Fibroblast of lung (primary cell): ENCODE measurements around the gene WFIKKN1. TPM values are rescaled to one million over a fixed set of nuclear protein-coding genes. Genes with fewer than 3 reads are reported as not detected.
A peak's percentile ranks its signal among the peaks of the same experiment; 100 is the strongest.

Experiments
- DNase-seq, 2 donors: peaks; one replicate each; pipeline versions ENCODE4 v3.0.0 to v3.0.0-alpha.2; 2010; ENCODE audit warnings: low read depth in 2 of 2
- H2AFZ ChIP-seq: 2 replicates; pipeline ENCODE4 v1.5.1; 2012; ENCODE audit warnings: low read length, control low read depth, inconsistent platforms
- H3K27ac ChIP-seq: 2 replicates; pipeline ENCODE4 v1.5.1; 2011; ENCODE audit warnings: low read length, control low read depth; ENCODE audit not compliant: insufficient read depth
- H3K27me3 ChIP-seq: 2 replicates; pipeline ENCODE4 v1.5.1; 2011; ENCODE audit warnings: mild to moderate bottlenecking, low read length; ENCODE audit not compliant: control insufficient read depth, insufficient read depth
- H3K36me3 ChIP-seq: 2 replicates; pipeline ENCODE4 v1.5.1; 2011; ENCODE audit warnings: low read length; ENCODE audit not compliant: control insufficient read depth, insufficient read depth
- H3K4me1 ChIP-seq: 2 replicates; pipeline ENCODE4 v1.5.1; 2011; ENCODE audit warnings: low read length; ENCODE audit not compliant: control insufficient read depth, insufficient read depth; ENCODE audit errors: extremely low read depth
- H3K4me2 ChIP-seq: 2 replicates; pipeline ENCODE4 v1.5.1; 2011; ENCODE audit warnings: low read length, control low read depth; ENCODE audit not compliant: insufficient read depth; ENCODE audit errors: extremely low read depth
- H3K4me3 ChIP-seq, 4 experiments: fragments of 200-600 bp in 1 of 4; sonication (generic) in 1 of 4; replicated peaks in 1 of 4; 2 replicates each; pipeline ENCODE4 v1.5.1; 2011 to 2016; ENCODE audit warnings: low read length in 4 of 4, low read depth in 3 of 4, mild to moderate bottlenecking in 3 of 4, control low read depth in 2 of 4, inconsistent platforms in 1 of 4, mixed read lengths in 1 of 4; ENCODE audit not compliant: insufficient read depth in 1 of 4; ENCODE audit errors: control extremely low read depth in 1 of 4
- H3K79me2 ChIP-seq: 2 replicates; pipeline ENCODE4 v1.5.1; 2012; ENCODE audit warnings: mild to moderate bottlenecking, low read length, inconsistent platforms; ENCODE audit not compliant: control insufficient read depth, insufficient read depth
- H3K9ac ChIP-seq: 2 replicates; pipeline ENCODE4 v1.5.1; 2011; ENCODE audit warnings: mild to moderate bottlenecking, low read length, control low read depth; ENCODE audit not compliant: insufficient read depth
- H3K9me3 ChIP-seq: 2 replicates; pipeline ENCODE4 v1.5.1; 2012; ENCODE audit warnings: low read depth, low read length; ENCODE audit not compliant: control insufficient read depth, insufficient read depth
- H4K20me1 ChIP-seq: 2 replicates; pipeline ENCODE4 v1.5.1; 2011; ENCODE audit warnings: low read length; ENCODE audit not compliant: control insufficient read depth, insufficient read depth; ENCODE audit errors: extremely low read depth
- CTCF ChIP-seq, 2 donors: IDR thresholded peaks in 1 of 2; conservative IDR thresholded peaks in 1 of 2; 1 replicate in 1 of 2; 2 replicates in 1 of 2; pipeline ENCODE4 v1.5.1; 2011 to 2012; ENCODE audit warnings: low read length in 2 of 2, control low read depth in 1 of 2, inconsistent platforms in 1 of 2, low read depth in 1 of 2, mild to moderate bottlenecking in 1 of 2
- EZH2 ChIP-seq: IDR thresholded peaks from 2 replicates; pipeline ENCODE4 v1.5.1; 2012; ENCODE audit warnings: low read length, control low read depth, mild to moderate bottlenecking; ENCODE audit errors: missing control alignments
- polyA plus RNA-seq, 2 donors: library from polyadenylated mRNA; depleted of rRNA in 1 of 2; stranded (reverse) in 1 of 2; unstranded in 1 of 2; fragments of >200 nt; gene quantifications; 2 replicates each; pipeline ENCODE4 v1.2.1, GENCODE V29; 2011 to 2012; ENCODE audit warnings: missing spikeins in 1 of 2
- total RNA-seq: library from RNA; depleted of rRNA; stranded (reverse); fragments of >200 nt; gene quantifications from 2 replicates; pipeline ENCODE4 v1.2.1, GENCODE V29; 2014

Gene WFIKKN1
- total and polyA plus RNA-seq, 2 donors (not counting 1 experiment from before 2014, with no cell fraction given) = 0.17 TPM; not detected in 1

DNA sequence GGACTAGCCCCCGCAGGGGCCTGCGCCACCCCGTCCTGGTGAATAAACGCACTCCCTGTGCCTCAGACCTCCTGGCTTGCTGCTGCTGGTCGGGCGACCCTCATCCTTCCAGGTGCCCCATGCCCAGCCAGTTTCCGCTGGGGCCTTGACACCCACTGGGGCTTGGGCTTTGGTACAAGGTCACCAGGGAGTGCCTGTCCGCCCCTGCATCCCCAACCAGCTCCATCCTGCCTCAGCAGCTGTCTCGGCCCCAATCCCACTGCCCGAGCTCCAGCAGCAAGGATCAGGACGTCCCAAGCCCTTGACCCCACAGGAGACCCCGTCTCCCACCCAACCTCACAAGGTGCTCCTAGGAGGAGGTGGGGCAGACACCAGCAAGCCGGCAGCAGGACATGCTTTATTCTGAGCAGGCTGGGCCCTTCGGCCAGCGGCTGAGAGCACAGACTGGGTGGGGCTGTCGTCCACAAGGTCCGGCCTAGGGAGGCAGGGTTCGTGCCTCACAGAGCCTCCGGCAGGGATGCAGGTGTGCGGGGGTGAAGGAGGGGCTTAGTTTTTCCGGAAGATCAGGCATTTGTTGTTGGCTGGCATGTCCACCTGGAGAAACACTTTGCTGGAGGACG is 3.4 kb downstream of the WFIKKN1 start:
- H3K4me2 ChIP-seq = no peak overlapping the region
- H3K36me3 ChIP-seq = peaks cover 11% of the 10 kb centered on the region
- no peaks in the 10 kb centered on the region for H3K9me3 ChIP-seq
- H4K20me1 ChIP-seq = no peaks in the 10 kb centered on the region
- no peak for DNase-seq
- no peak for TF ChIP-seq EZH2
- TF ChIP-seq CTCF (conservative IDR thresholded peaks at IDR 0.05 in 1 of 2, IDR thresholded peaks at IDR 0.05 in 1 of 2; ENCODE audit: low read depth in 1 of 2, low read length in 2 of 2) = no peak
- no peak overlapping the region for H3K9ac ChIP-seq
- H3K79me2 ChIP-seq = peaks cover 4% of the 10 kb centered on the region
- no peaks in the 10 kb centered on the region for H3K27me3 ChIP-seq
- no peak overlapping the region for H3K4me3 ChIP-seq
- no peak overlapping the region for H2AFZ ChIP-seq
- H3K4me1 ChIP-seq = no peaks in the 10 kb centered on the region
- H3K27ac ChIP-seq = no peak overlapping the region

- DNase-seq = no peak
- Histone ChIP-seq H4K20me1 (no peaks in the 10 kb centered on the region), H3K4me1 (no peaks in the 10 kb centered on the region), H3K79me2 (peaks cover 4% of the 10 kb centered on the region), H3K36me3 (peaks cover 11% of the 10 kb centered on the region), H3K4me2 (peak overlapping the region; percentile 67), H3K9me3 (no peaks in the 10 kb centered on the region), H3K27ac (no peak overlapping the region), H3K9ac (peak overlapping the region; percentile 69), H3K27me3 (no peaks in the 10 kb centered on the region), H2AFZ (no peak overlapping the region), H3K4me3 (peak overlapping the region; percentile 68 to 85 (median 82))
- TF ChIP-seq CTCF (conservative IDR thresholded peaks at IDR 0.05 in 1 of 2, IDR thresholded peaks at IDR 0.05 in 1 of 2; ENCODE audit: low read depth in 1 of 2, low read length in 2 of 2) (no peak), EZH2 (no peak)
Observed at GRCh38 chr16:634996-635395, 4.2 kb downstream of the WFIKKN1 start.

GRCh38 chr16:635573-636205 is 4.9 kb downstream of the WFIKKN1 start:
- no peak for DNase-seq
- peak overlapping the region; percentile 86 for H2AFZ ChIP-seq
- peak overlapping the region; percentile 69 for H3K9ac ChIP-seq
- H3K4me2 ChIP-seq = peak overlapping the region; percentile 67
- TF ChIP-seq CTCF (conservative IDR thresholded peaks at IDR 0.05 in 1 of 2, IDR thresholded peaks at IDR 0.05 in 1 of 2; ENCODE audit: low read depth in 1 of 2, low read length in 2 of 2) (no peak), EZH2 (no peak)
- no peaks in the 10 kb centered on the region for H3K27me3 ChIP-seq
- H3K9me3 ChIP-seq = no peaks in the 10 kb centered on the region
- peaks cover 4% of the 10 kb centered on the region for H3K79me2 ChIP-seq
- no peaks in the 10 kb centered on the region for H4K20me1 ChIP-seq
- peak overlapping the region; percentile 68 to 85 (median 82) for H3K4me3 ChIP-seq
- H3K27ac ChIP-seq = peak overlapping the region; percentile 77
- peaks cover 11% of the 10 kb centered on the region for H3K36me3 ChIP-seq
- H3K4me1 ChIP-seq = no peaks in the 10 kb centered on the region
